H1 (cell line): ENCODE data around the gene CLEC10A. TPM values are rescaled to one million over a fixed set of nuclear protein-coding genes. Genes with fewer than 3 reads are reported as not detected.

Experiments used
- CTCF ChIA-PET: fragments of 300-600 bp; sonication (Branson Sonifier 250); formaldehyde crosslinking; loops from one replicate; lab custom pipeline; 2021; ENCODE audit not compliant: partially characterized antibody; lab: Charles Lee
- POLR2A ChIA-PET: fragments of 300-600 bp; sonication (Branson Sonifier 250); formaldehyde crosslinking; loops from one replicate; lab custom pipeline; 2021; ENCODE audit warnings: inconsistent platforms; ENCODE audit not compliant: partially characterized antibody; lab: Charles Lee
- DNase-seq, 2 experiments: peaks; one replicate each; pipeline versions ENCODE4 v3.0.0 to v3.0.0-alpha.2; 2010 to 2022; ENCODE audit warnings: low spot score in 2 of 2, low read depth in 1 of 2, mixed read lengths in 1 of 2
- FAIRE-seq: peaks from 2 replicates; lab custom pipeline; 2011; peaks lifted over from hg19 to GRCh38; lab: Jason Lieb, UNC
- H2AFZ ChIP-seq: 2 replicates; pipeline ENCODE4 v1.8.1; 2012; ENCODE audit warnings: low read length, inconsistent platforms
- H2AK5ac ChIP-seq: 2 replicates; pipeline ENCODE4 v1.6.1; 2013; ENCODE audit warnings: low read depth, low read length
- H2BK120ac ChIP-seq: replicated peaks from 2 replicates; pipeline ENCODE3; 2013; ENCODE audit warnings: low read depth, low read length, inconsistent platforms
- H2BK12ac ChIP-seq: 2 replicates; pipeline ENCODE4 v1.6.1; 2013; ENCODE audit warnings: low read depth, low read length
- H2BK15ac ChIP-seq: 2 replicates; pipeline ENCODE4 v1.6.1; 2013; ENCODE audit warnings: low read length
- H2BK20ac ChIP-seq: 2 replicates; pipeline ENCODE4 v1.6.1; 2013; ENCODE audit warnings: low read length
- H2BK5ac ChIP-seq: 2 replicates; pipeline ENCODE4 v1.6.1; 2013; ENCODE audit warnings: low read depth, low read length
- H3K14ac ChIP-seq: 2 replicates; pipeline ENCODE4 v1.6.1; 2013; ENCODE audit warnings: inconsistent platforms; ENCODE audit not compliant: insufficient read length
- H3K18ac ChIP-seq: 2 replicates; pipeline ENCODE4 v1.6.1; 2013; ENCODE audit warnings: low read length; ENCODE audit errors: extremely low read depth
- H3K23ac ChIP-seq: 2 replicates; pipeline ENCODE4 v1.6.1; 2013; ENCODE audit warnings: inconsistent platforms; ENCODE audit not compliant: insufficient read length
- H3K23me2 ChIP-seq: 2 replicates; pipeline ENCODE4 v1.6.1; 2013; ENCODE audit warnings: low read depth, low read length
- H3K27ac ChIP-seq: 2 replicates; pipeline ENCODE4 v1.6.1; 2011; ENCODE audit warnings: low read depth, low read length, inconsistent platforms
- H3K27me3 ChIP-seq, 4 experiments: replicated peaks in 1 of 4; 1 replicate in 1 of 4; 2 replicates in 3 of 4; pipeline versions ENCODE4 v1.6.1 to v1.8.1; 2011 to 2013; ENCODE audit warnings: low read length in 3 of 4, mild to moderate bottlenecking in 3 of 4, inconsistent platforms in 2 of 4, mixed read lengths in 2 of 4, moderate library complexity in 1 of 4; ENCODE audit not compliant: control insufficient read depth in 3 of 4, insufficient read depth in 3 of 4; ENCODE audit errors: extremely low read depth in 1 of 4
- H3K36me3 ChIP-seq, 4 experiments: 2 replicates each; pipeline versions ENCODE4 v1.6.1 to v1.8.1; 2011 to 2013; ENCODE audit warnings: mild to moderate bottlenecking in 4 of 4, low read length in 3 of 4, moderate library complexity in 2 of 4, control low read depth in 1 of 4, inconsistent platforms in 1 of 4; ENCODE audit not compliant: insufficient read depth in 4 of 4, control insufficient read depth in 2 of 4
- H3K4ac ChIP-seq: replicated peaks from 2 replicates; pipeline ENCODE3; 2013; ENCODE audit warnings: low read length, low read depth, mixed read lengths, inconsistent platforms; ENCODE audit not compliant: insufficient read length
- H3K4me1 ChIP-seq, 4 experiments: replicated peaks in 1 of 4; 1 replicate in 1 of 4; 2 replicates in 3 of 4; pipeline versions ENCODE4 v1.6.1 to v1.8.1; 2011 to 2013; ENCODE audit warnings: low read length in 3 of 4, inconsistent platforms in 2 of 4, mixed read lengths in 1 of 4; ENCODE audit not compliant: insufficient read depth in 4 of 4, control insufficient read depth in 3 of 4
- H3K4me2 ChIP-seq, 2 experiments: 2 replicates each; pipeline versions ENCODE4 v1.6.1 to v1.8.1; 2011 to 2013; ENCODE audit warnings: low read depth in 2 of 2, low read length in 2 of 2, control low read depth in 1 of 2, inconsistent platforms in 1 of 2, mild to moderate bottlenecking in 1 of 2; ENCODE audit not compliant: insufficient read depth in 1 of 2
- H3K4me3 ChIP-seq, 4 experiments: fragments of 200-600, 300-600 bp in 1 of 4; sonication (generic), shearing (Covaris generic), sonication (Bioruptor Twin) in 1 of 4; 2 replicates each; pipeline versions ENCODE4 v1.5.1 to v1.8.1; 2011 to 2016; ENCODE audit warnings: low read length in 4 of 4, low read depth in 3 of 4, control low read depth in 2 of 4, inconsistent platforms in 2 of 4, mild to moderate bottlenecking in 2 of 4, mixed read lengths in 1 of 4, moderate library complexity in 1 of 4; ENCODE audit not compliant: insufficient read depth in 2 of 4; ENCODE audit errors: extremely low read depth in 1 of 4
- H3K56ac ChIP-seq: replicated peaks from 2 replicates; pipeline ENCODE3; 2013; ENCODE audit warnings: low read depth, mild to moderate bottlenecking, mixed read lengths, low read length, inconsistent platforms; ENCODE audit not compliant: insufficient read length
- H3K79me1 ChIP-seq: 2 replicates; pipeline ENCODE4 v1.6.1; 2013; ENCODE audit warnings: low read depth, low read length, control low read depth
- H3K79me2 ChIP-seq, 2 experiments: 2 replicates each; pipeline versions ENCODE4 v1.6.1 to v1.8.1; 2012 to 2013; ENCODE audit warnings: low read length in 2 of 2, mild to moderate bottlenecking in 2 of 2, inconsistent platforms in 1 of 2; ENCODE audit not compliant: insufficient read depth in 2 of 2, control insufficient read depth in 1 of 2
- H3K9ac ChIP-seq, 4 experiments: replicated peaks in 1 of 4; 1 replicate in 1 of 4; 2 replicates in 3 of 4; pipeline versions ENCODE4 v1.6.1 to v1.8.1; 2011 to 2013; ENCODE audit warnings: low read depth in 3 of 4, low read length in 3 of 4, control low read depth in 2 of 4, mild to moderate bottlenecking in 2 of 4, moderate library complexity in 2 of 4, inconsistent platforms in 1 of 4; ENCODE audit errors: extremely low read depth in 1 of 4
- H3K9me3 ChIP-seq, 2 experiments: 2 replicates each; pipeline versions ENCODE4 v1.6.1 to v1.8.1; 2012 to 2013; ENCODE audit warnings: mild to moderate bottlenecking in 2 of 2, moderate library complexity in 2 of 2, control low read depth in 1 of 2, inconsistent platforms in 1 of 2, low read depth in 1 of 2, low read length in 1 of 2, mixed read lengths in 1 of 2; ENCODE audit not compliant: insufficient read depth in 2 of 2
- H4K20me1 ChIP-seq, 2 experiments: replicated peaks in 1 of 2; 2 replicates each; pipeline versions ENCODE3 to v1.8.1; 2011 to 2013; ENCODE audit warnings: inconsistent platforms in 2 of 2, low read length in 2 of 2, mild to moderate bottlenecking in 1 of 2; ENCODE audit not compliant: insufficient read depth in 2 of 2, control insufficient read depth in 1 of 2
- H4K5ac ChIP-seq: 2 replicates; pipeline ENCODE4 v1.6.1; 2013; ENCODE audit warnings: low read length, low read depth, mixed read lengths, inconsistent platforms; ENCODE audit not compliant: insufficient read length
- H4K8ac ChIP-seq: 2 replicates; pipeline ENCODE4 v1.8.0; 2013; ENCODE audit warnings: mild to moderate bottlenecking, moderate library complexity, low read length, inconsistent platforms; ENCODE audit not compliant: insufficient read depth; ENCODE audit errors: extremely low read depth
- H4K91ac ChIP-seq: replicated peaks from 2 replicates; pipeline ENCODE3; 2013; ENCODE audit warnings: low read length, mixed read lengths, inconsistent platforms; ENCODE audit not compliant: insufficient read length
- WGBS, 2 experiments: shearing (Covaris generic) in 1 of 2; methylation state at CpG; one replicate each; pipeline versions ENCODE4 v1.1.6 to v1.1.7; 2013 to 2015; ENCODE audit warnings: low lambda C conversion rate in 2 of 2, mixed read lengths in 2 of 2, inconsistent platforms in 1 of 2, low coverage in 1 of 2, missing lambda C conversion rate in 1 of 2; ENCODE audit not compliant: insufficient replicate concordance in 2 of 2, insufficient coverage in 1 of 2, insufficient read length in 1 of 2; ENCODE audit errors: extremely low coverage in 1 of 2, missing lambda C conversion rate in 1 of 2; 5-methylcytosine and 5-hydroxymethylcytosine counted together
- polyA plus RNA-seq, 7 experiments: library from polyadenylated mRNA; depleted of rRNA in 3 of 7; stranded (reverse) in 5 of 7; unstranded in 2 of 7; fragments of >200 nt in 5 of 7; fragments of 200-250 nt in 2 of 7; gene quantifications; 1 replicate in 5 of 7; 2 replicates in 1 of 7; 4 replicates in 1 of 7; pipeline versions ENCODE4 v1.2.1 to v1.2.3, GENCODE V29; 2011 to 2013; ENCODE audit warnings: missing spikeins in 2 of 7, mixed read lengths in 2 of 7
- total RNA-seq: library from RNA; stranded (reverse); fragmentation: NEBNext Ultra II Directional; extraction: Animal tissue kit (Norgen Biotek cat#: 25700); gene quantifications from 2 replicates; pipeline ENCODE4 v1.2.1, GENCODE V29; 2021

CLEC10A gene
- total and polyA plus RNA-seq, 2 of the 8 experiments (the other 6 are each of a cell fraction or from before 2014, with no cell fraction given): not detected

GRCh38 chr17:7080456-7081041 lies 498 bp upstream of the CLEC10A start:
- FAIRE-seq: no peak
- CTCF ChIA-PET: interaction anchor here (0.6 to 1.4 kb wide), 4 partner anchors 28 to 57 kb away, joined by 3 read pairs; no protein-coding TSS in a partner anchor

More at GRCh38 chr17:7080456-7081041, 498 bp upstream of the CLEC10A start:
- H3K27ac ChIP-seq: no peak overlapping the region
- H2BK12ac ChIP-seq: no peak overlapping the region
- H4K20me1 ChIP-seq: no peaks in the 10 kb centered on the region
- DNase-seq: no peak
- H2BK20ac ChIP-seq: no peak overlapping the region
- H3K9me3 ChIP-seq: no peaks in the 10 kb centered on the region
- H3K56ac ChIP-seq: no peak overlapping the region
- no peak overlapping the region for H2BK15ac ChIP-seq
- H3K4me1 ChIP-seq: no peaks in the 10 kb centered on the region
- H3K4ac ChIP-seq: no peak overlapping the region
- no peak overlapping the region for H3K9ac ChIP-seq
- H2AFZ ChIP-seq: peak overlapping the region; percentile 39; the same call in 1 of the 2 replicates
- H3K23me2 ChIP-seq: no peaks in the 10 kb centered on the region
- no peak overlapping the region; the same call in 1 of the 2 replicates for H3K18ac ChIP-seq
- H3K23ac ChIP-seq: no peak overlapping the region
- H3K27me3 ChIP-seq: no peaks in the 10 kb centered on the region
- no peaks in the 10 kb centered on the region for H3K36me3 ChIP-seq
- H4K8ac ChIP-seq: no peak overlapping the region
- no peak overlapping the region for H4K5ac ChIP-seq
- H2AK5ac ChIP-seq: no peak overlapping the region
- 94% methylated on average over 10 of the region's 10 CpGs; no CpG with 5 or more reads in 1 of the 2 experiments for WGBS, 2 experiments
- H3K14ac ChIP-seq: no peak overlapping the region
- POLR2A ChIA-PET: interaction anchor here (1.6 kb wide), 1 partner anchor 10 kb away, joined by 5 read pairs; no protein-coding TSS in a partner anchor
- no peak overlapping the region for H3K4me3 ChIP-seq
- no peak overlapping the region for H2BK120ac ChIP-seq
- no peak overlapping the region for H3K4me2 ChIP-seq
- no peaks in the 10 kb centered on the region for H3K79me1 ChIP-seq
- H4K91ac ChIP-seq: no peak overlapping the region
- no peak overlapping the region for H2BK5ac ChIP-seq
- no peaks in the 10 kb centered on the region for H3K79me2 ChIP-seq
